HCT116 (cell line): ENCODE results near the gene PDP2. TPM values are rescaled to one million over a fixed set of nuclear protein-coding genes. Genes with fewer than 3 reads are reported as not detected.

Source experiments
- ATAC-seq: fragments of 200-7000 bp; cut with Tn5 transposase; 2 replicates; pipeline ENCODE4 v1.9.1; 2020; ENCODE audit warnings: mild to moderate bottlenecking, moderate library complexity
- BruUV-seq: library from RNA; stranded (reverse); fragments of 400-500 nt; replicated peaks from 2 replicates; lab custom pipeline; 2021; lab: Mats Ljungman, UMichigan
- CTCF ChIA-PET: fragments of 300-600 bp; sonication (Branson Sonifier 250); formaldehyde crosslinking; loops from one replicate; lab custom pipeline; 2021; ENCODE audit warnings: antibody characterized with exemption; lab: Charles Lee
- POLR2A ChIA-PET: fragments of 300-600, 350-600 bp; sonication (Branson Sonifier 250); formaldehyde crosslinking; loops from one replicate; lab custom pipeline; 2021; ENCODE audit warnings: antibody characterized with exemption; lab: Charles Lee
- RAD21 ChIA-PET, 2 experiments: fragments of 300-600 bp; sonication (Branson Sonifier 250); formaldehyde crosslinking; loops; one replicate each; lab custom pipeline; 2023; ENCODE audit warnings: low total read pairs in 2 of 2; ENCODE audit not compliant: uncharacterized antibody in 2 of 2, unreplicated experiment in 2 of 2, low non-redundant PET in 1 of 2; lab: Charles Lee
- DNase-seq: peaks from one replicate; pipeline ENCODE4 v3.0.0-alpha.2; 2010; ENCODE audit warnings: low read depth, low spot score
- H2AFZ ChIP-seq: fragments of 200-600 bp; shearing (Covaris generic), sonication (generic); 2 replicates; pipeline ENCODE4 v1.6.1; 2017; ENCODE audit warnings: low read depth, mixed run types, mixed read lengths, antibody characterized with exemption, low read length; ENCODE audit not compliant: poor library complexity, severe bottlenecking
- H3K27ac ChIP-seq: 2 replicates; pipeline ENCODE4 v1.5.1; 2012; ENCODE audit warnings: low read depth, low read length
- H3K27me3 ChIP-seq: fragments of 200-600 bp; sonication (generic); 2 replicates; pipeline ENCODE4 v1.6.1; 2016; ENCODE audit warnings: mixed run types, low read length, mixed read lengths; ENCODE audit not compliant: insufficient read depth
- H3K36me3 ChIP-seq, 2 experiments: fragments of 200-500 bp in 1 of 2; fragments of 200-600 bp in 1 of 2; sonication (Bioruptor generic) in 1 of 2; sonication (generic) in 1 of 2; 2 replicates each; pipeline versions ENCODE4 v1.5.1 to v1.6.1; 2014 to 2016; ENCODE audit warnings: low read length in 2 of 2, inconsistent platforms in 1 of 2, mixed read lengths in 1 of 2, mixed run types in 1 of 2; ENCODE audit not compliant: insufficient read depth in 2 of 2, control insufficient read depth in 1 of 2
- H3K4me1 ChIP-seq, 2 experiments: fragments of 200-600 bp in 1 of 2; sonication (generic) in 1 of 2; 2 replicates each; pipeline versions ENCODE4 v1.5.1 to v1.6.1; 2012 to 2017; ENCODE audit warnings: low read length in 2 of 2, inconsistent platforms in 1 of 2, mild to moderate bottlenecking in 1 of 2, mixed read lengths in 1 of 2, mixed run types in 1 of 2, moderate library complexity in 1 of 2; ENCODE audit not compliant: insufficient read depth in 2 of 2, control insufficient read depth in 1 of 2
- H3K4me2 ChIP-seq: fragments of 200-600 bp; sonication (generic); 2 replicates; pipeline ENCODE4 v1.6.1; 2017; ENCODE audit warnings: mixed run types, low read length, mixed read lengths
- H3K4me3 ChIP-seq, 2 experiments: fragments of 200-600 bp in 1 of 2; sonication (generic) in 1 of 2; replicated peaks in 1 of 2; 2 replicates each; pipeline ENCODE4 v1.5.1; 2011 to 2016; ENCODE audit warnings: low read length in 2 of 2, control low read depth in 1 of 2, low read depth in 1 of 2, mild to moderate bottlenecking in 1 of 2, mixed read lengths in 1 of 2, mixed run types in 1 of 2
- H3K79me2 ChIP-seq: fragments of 200-600 bp; sonication (generic); 2 replicates; pipeline ENCODE4 v1.6.1; 2017; ENCODE audit warnings: mild to moderate bottlenecking, mixed run types, low read length, moderate library complexity, mixed read lengths; ENCODE audit not compliant: insufficient read depth
- H3K9ac ChIP-seq: fragments of 200-600 bp; sonication (generic); 2 replicates; pipeline ENCODE4 v1.6.1; 2016; ENCODE audit warnings: low read length, mixed read lengths
- H3K9me2 ChIP-seq: fragments of 200-600 bp; sonication (generic), shearing (Covaris generic); 2 replicates; pipeline ENCODE4 v1.6.1; 2017; ENCODE audit warnings: mixed run types, mild to moderate bottlenecking, moderate library complexity; ENCODE audit not compliant: insufficient read depth
- H3K9me3 ChIP-seq, 2 experiments: fragments of 200-500 bp in 1 of 2; fragments of 200-600 bp in 1 of 2; sonication (Bioruptor generic) in 1 of 2; sonication (generic) in 1 of 2; 2 replicates each; pipeline ENCODE4 v1.6.1; 2014 to 2017; ENCODE audit warnings: low read length in 2 of 2, mixed read lengths in 2 of 2, inconsistent platforms in 1 of 2, low read depth in 1 of 2, mild to moderate bottlenecking in 1 of 2, mixed run types in 1 of 2, moderate library complexity in 1 of 2; ENCODE audit not compliant: control insufficient read depth in 1 of 2, insufficient read depth in 1 of 2
- H4K20me1 ChIP-seq: fragments of 200-600 bp; sonication (generic), shearing (Covaris generic); 2 replicates; pipeline ENCODE4 v1.6.1; 2017; ENCODE audit warnings: mixed run types, mild to moderate bottlenecking, moderate library complexity; ENCODE audit not compliant: insufficient read depth
- ATF3 ChIP-seq: IDR thresholded peaks from 2 replicates; pipeline ENCODE4 v1.6.1; 2012
- CBX3 ChIP-seq: IDR thresholded peaks from 2 replicates; pipeline ENCODE4 v1.6.1; 2012; ENCODE audit warnings: low read depth
- CEBPB ChIP-seq: IDR thresholded peaks from 2 replicates; pipeline ENCODE4 v1.6.1; 2012; ENCODE audit warnings: low read depth
- EGR1 ChIP-seq: IDR thresholded peaks from 2 replicates; pipeline ENCODE4 v1.6.1; 2012; ENCODE audit warnings: low read depth
- ELF1 ChIP-seq: IDR thresholded peaks from 2 replicates; pipeline ENCODE4 v1.6.1; 2012; ENCODE audit warnings: low read depth, borderline replicate concordance
- EZH2 ChIP-seq: fragments of 200-600 bp; sonication (generic); IDR thresholded peaks from 2 replicates; pipeline ENCODE4 v1.6.1; 2017; ENCODE audit warnings: antibody characterized with exemption, mixed run types
- JUND ChIP-seq: IDR thresholded peaks from 2 replicates; pipeline ENCODE4 v1.6.1; 2012
- POLR2A ChIP-seq: IDR thresholded peaks from 2 replicates; pipeline ENCODE4 v1.7.0; 2011; ENCODE audit warnings: borderline replicate concordance; ENCODE audit not compliant: insufficient read depth, insufficient read length; ENCODE audit errors: extremely low read depth
- POLR2AphosphoS5 ChIP-seq: IDR thresholded peaks from 2 replicates; pipeline ENCODE4 v1.6.1; 2011; ENCODE audit warnings: mild to moderate bottlenecking, low read depth, low read length, moderate library complexity
- RAD21 ChIP-seq: IDR thresholded peaks from 2 replicates; pipeline ENCODE4 v1.6.1; 2012; ENCODE audit warnings: low read depth, mild to moderate bottlenecking
- SIN3A ChIP-seq: IDR thresholded peaks from 2 replicates; pipeline ENCODE4 v1.6.1; 2012; ENCODE audit warnings: low read depth
- SP1 ChIP-seq: IDR thresholded peaks from 2 replicates; pipeline ENCODE4 v1.6.1; 2012; ENCODE audit warnings: low read depth
- SRF ChIP-seq: IDR thresholded peaks from 2 replicates; pipeline ENCODE4 v1.6.1; 2012; ENCODE audit warnings: low read depth
- TCF7L2 ChIP-seq: IDR thresholded peaks from 2 replicates; pipeline ENCODE4 v1.7.0; 2011; ENCODE audit warnings: borderline replicate concordance, inconsistent platforms; ENCODE audit not compliant: insufficient read depth, insufficient read length; ENCODE audit errors: extremely low read depth
- YY1 ChIP-seq: IDR thresholded peaks from 2 replicates; pipeline ENCODE4 v1.6.1; 2011; ENCODE audit warnings: low read length, low read depth, moderate library complexity, mild to moderate bottlenecking; ENCODE audit not compliant: insufficient replicate concordance; ENCODE audit errors: extremely low read depth
- ZFX ChIP-seq: fragments of 450-650 bp; IDR thresholded peaks from 2 replicates; pipeline ENCODE4 v1.6.1; 2017
- intact Hi-C: fragments of 100-400 bp; cut with micrococcal nuclease; formaldehyde crosslinking; loops from 2 replicates; pipeline ENCODE4 v1.10.0; 2022
- total RNA-seq: library from RNA; stranded (reverse); gene quantifications from one replicate; pipeline ENCODE4 v1.2.1, GENCODE V29; 2021; ENCODE audit not compliant: unreplicated experiment
- TF ChIP-seq, protein P1 (sequence below): IDR thresholded peaks from 2 replicates; pipeline ENCODE4 v1.6.1; 2011; ENCODE audit warnings: mild to moderate bottlenecking, low read length, moderate library complexity; ENCODE audit not compliant: insufficient replicate concordance; ENCODE audit errors: extremely low read depth
- TF ChIP-seq, protein P2 (sequence below): IDR thresholded peaks from 2 replicates; pipeline ENCODE4 v1.6.1; 2012
- TF ChIP-seq, protein P3 (sequence below): IDR thresholded peaks from 2 replicates; pipeline ENCODE4 v1.6.1; 2012; ENCODE audit warnings: low read depth

The PDP2 gene
- total RNA-seq, 1 experiment from 2014 or later, result 19.9 TPM

DNA sequence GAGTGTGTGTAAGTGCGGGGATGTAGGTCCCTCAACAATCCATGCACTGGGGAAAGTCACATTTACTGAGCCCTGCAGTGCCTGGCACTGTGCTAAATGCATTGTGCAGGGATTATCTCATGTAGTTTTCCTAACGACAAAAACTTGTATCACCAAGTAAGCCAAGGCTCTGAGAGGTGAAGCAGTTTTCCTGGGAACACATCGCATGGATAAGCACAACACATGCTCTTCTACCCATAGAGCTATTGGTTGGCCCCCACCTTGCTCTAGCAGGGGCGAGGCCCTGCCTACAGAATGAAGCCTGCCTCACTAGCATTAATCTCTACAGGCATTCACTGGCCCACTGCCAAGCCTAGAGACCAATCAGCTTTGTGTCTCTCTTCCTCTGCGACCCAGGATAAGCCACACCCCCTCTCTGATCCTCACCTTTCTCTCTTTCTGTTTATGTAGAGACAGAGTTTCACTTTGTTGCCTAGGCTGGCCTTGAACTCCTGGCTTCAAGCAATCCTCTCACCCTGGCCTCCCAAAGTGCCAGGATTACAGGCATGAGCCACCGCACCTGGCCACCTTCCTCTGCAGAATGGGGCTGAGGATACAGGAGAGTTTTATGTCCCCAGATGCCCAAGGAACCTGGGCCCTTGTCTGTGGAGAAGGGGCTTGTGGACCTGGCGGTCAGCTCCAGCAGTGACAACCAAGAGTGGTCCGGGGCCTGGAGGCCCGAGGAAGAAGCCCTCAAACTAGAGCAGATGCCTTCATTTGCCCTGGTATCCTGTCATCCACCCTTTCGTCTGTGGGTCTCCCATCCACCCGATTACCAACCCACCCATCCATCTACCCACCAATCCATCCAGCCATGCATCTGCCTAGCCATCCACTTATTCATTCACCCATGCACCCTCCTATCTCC, 25.6 kb downstream of the PDP2 start:
- Histone ChIP-seq H3K9me3 (no peaks in the 10 kb centered on the region), H3K79me2 (no peaks in the 10 kb centered on the region), H3K9ac (no peak overlapping the region), H4K20me1 (no peaks in the 10 kb centered on the region), H2AFZ (no peak overlapping the region), H3K4me3 (no peak overlapping the region), H3K27me3 (no peaks in the 10 kb centered on the region), H3K9me2 (no peaks in the 10 kb centered on the region), H3K27ac (no peak overlapping the region), H3K4me2 (peak overlapping the region; percentile 42), H3K4me1 (peaks cover 10 to 17% of the 10 kb centered on the region in 2 experiments), H3K36me3 (no peaks in the 10 kb centered on the region)
- no TSS peak for BruUV-seq
- intact Hi-C loops, result no loop called here
- ChIA-PET CTCF (interaction anchor here (0.8 to 1.0 kb wide), 2 partner anchors 11 to 23 kb away, joined by 4 to 5 read pairs; no protein-coding TSS in a partner anchor), RAD21 (no interaction called here), POLR2A (no interaction called here)
- no peak for DNase-seq
- ATAC-seq, result peak; percentile 35; the same call in 1 of the 2 replicates
- TF ChIP-seq SIN3A (no peak), ELF1 (no peak), ZFX (no peak), EZH2 (no peak), CEBPB (no peak), YY1 (no peak), SP1 (no peak), JUND (no peak), ATF3 (no peak), TCF7L2 (no peak), RAD21 (no peak), SRF (no peak), POLR2A (no peak), CBX3 (no peak), EGR1 (no peak), POLR2AphosphoS5 (no peak)
- TF ChIP-seq, protein P1, sequence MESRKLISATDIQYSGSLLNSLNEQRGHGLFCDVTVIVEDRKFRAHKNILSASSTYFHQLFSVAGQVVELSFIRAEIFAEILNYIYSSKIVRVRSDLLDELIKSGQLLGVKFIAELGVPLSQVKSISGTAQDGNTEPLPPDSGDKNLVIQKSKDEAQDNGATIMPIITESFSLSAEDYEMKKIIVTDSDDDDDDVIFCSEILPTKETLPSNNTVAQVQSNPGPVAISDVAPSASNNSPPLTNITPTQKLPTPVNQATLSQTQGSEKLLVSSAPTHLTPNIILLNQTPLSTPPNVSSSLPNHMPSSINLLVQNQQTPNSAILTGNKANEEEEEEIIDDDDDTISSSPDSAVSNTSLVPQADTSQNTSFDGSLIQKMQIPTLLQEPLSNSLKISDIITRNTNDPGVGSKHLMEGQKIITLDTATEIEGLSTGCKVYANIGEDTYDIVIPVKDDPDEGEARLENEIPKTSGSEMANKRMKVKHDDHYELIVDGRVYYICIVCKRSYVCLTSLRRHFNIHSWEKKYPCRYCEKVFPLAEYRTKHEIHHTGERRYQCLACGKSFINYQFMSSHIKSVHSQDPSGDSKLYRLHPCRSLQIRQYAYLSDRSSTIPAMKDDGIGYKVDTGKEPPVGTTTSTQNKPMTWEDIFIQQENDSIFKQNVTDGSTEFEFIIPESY, result no peak
- TF ChIP-seq, protein P2, sequence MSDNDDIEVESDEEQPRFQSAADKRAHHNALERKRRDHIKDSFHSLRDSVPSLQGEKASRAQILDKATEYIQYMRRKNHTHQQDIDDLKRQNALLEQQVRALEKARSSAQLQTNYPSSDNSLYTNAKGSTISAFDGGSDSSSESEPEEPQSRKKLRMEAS, result no peak
- TF ChIP-seq, protein P3, sequence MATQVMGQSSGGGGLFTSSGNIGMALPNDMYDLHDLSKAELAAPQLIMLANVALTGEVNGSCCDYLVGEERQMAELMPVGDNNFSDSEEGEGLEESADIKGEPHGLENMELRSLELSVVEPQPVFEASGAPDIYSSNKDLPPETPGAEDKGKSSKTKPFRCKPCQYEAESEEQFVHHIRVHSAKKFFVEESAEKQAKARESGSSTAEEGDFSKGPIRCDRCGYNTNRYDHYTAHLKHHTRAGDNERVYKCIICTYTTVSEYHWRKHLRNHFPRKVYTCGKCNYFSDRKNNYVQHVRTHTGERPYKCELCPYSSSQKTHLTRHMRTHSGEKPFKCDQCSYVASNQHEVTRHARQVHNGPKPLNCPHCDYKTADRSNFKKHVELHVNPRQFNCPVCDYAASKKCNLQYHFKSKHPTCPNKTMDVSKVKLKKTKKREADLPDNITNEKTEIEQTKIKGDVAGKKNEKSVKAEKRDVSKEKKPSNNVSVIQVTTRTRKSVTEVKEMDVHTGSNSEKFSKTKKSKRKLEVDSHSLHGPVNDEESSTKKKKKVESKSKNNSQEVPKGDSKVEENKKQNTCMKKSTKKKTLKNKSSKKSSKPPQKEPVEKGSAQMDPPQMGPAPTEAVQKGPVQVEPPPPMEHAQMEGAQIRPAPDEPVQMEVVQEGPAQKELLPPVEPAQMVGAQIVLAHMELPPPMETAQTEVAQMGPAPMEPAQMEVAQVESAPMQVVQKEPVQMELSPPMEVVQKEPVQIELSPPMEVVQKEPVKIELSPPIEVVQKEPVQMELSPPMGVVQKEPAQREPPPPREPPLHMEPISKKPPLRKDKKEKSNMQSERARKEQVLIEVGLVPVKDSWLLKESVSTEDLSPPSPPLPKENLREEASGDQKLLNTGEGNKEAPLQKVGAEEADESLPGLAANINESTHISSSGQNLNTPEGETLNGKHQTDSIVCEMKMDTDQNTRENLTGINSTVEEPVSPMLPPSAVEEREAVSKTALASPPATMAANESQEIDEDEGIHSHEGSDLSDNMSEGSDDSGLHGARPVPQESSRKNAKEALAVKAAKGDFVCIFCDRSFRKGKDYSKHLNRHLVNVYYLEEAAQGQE, result no peak
